IPS-18c (cell line): ENCODE results near the gene SYNE4.
"Not testable (repeated sequence)": the region's sequence is repeated elsewhere in the genome, so short reads cannot be mapped to it uniquely, and the experiment has no call there.

Experiments used
- H3K4me3 ChIP-seq: 2 replicates; pipeline ENCODE4 v1.7.0; 2013; ENCODE audit warnings: low read depth, mild to moderate bottlenecking, low read length, moderate library complexity; ENCODE audit not compliant: insufficient read depth
- H3K9me3 ChIP-seq: one replicate; pipeline ENCODE4 v1.6.1; 2013; ENCODE audit warnings: mild to moderate bottlenecking, low read length, moderate library complexity; ENCODE audit not compliant: control insufficient read depth, insufficient read depth

The SYNE4 gene

GRCh38 chr19:35977446-35978222 is 31.0 kb downstream of the SYNE4 start:
- no peak overlapping the region for H3K4me3 ChIP-seq
- H3K9me3 ChIP-seq: no peaks in the 10 kb centered on the region

- Histone ChIP-seq H3K4me3 (no peak overlapping the region), H3K9me3 (no peaks in the 10 kb centered on the region)
These were observed 32.9 kb downstream of the SYNE4 start for GRCh38 chr19:35975608-35976214.

GRCh38 chr19:35973487-35973886 is 35.1 kb downstream of the SYNE4 start:
- Histone ChIP-seq H3K9me3 (no peaks in the 10 kb centered on the region), H3K4me3 (no peak overlapping the region)

GRCh38 chr19:35966771-35967170 is 41.8 kb downstream of the SYNE4 start:
- no peak overlapping the region for H3K4me3 ChIP-seq
- H3K9me3 ChIP-seq: no peaks in the 10 kb centered on the region

GRCh38 chr19:35963514-35963913 is 45.1 kb downstream of the SYNE4 start:
- Histone ChIP-seq H3K4me3 (no peak overlapping the region), H3K9me3 (no peaks in the 10 kb centered on the region)

- Histone ChIP-seq H3K4me3 (no peak overlapping the region), H3K9me3 (no peaks in the 10 kb centered on the region)
These were observed 48.1 kb downstream of the SYNE4 start for GRCh38 chr19:35960432-35960972.

- no peak overlapping the region for H3K4me3 ChIP-seq
- H3K9me3 ChIP-seq: no peaks in the 10 kb centered on the region
These were observed 48.7 kb downstream of the SYNE4 start for GRCh38 chr19:35959968-35960320.

- no peaks in the 10 kb centered on the region for H3K9me3 ChIP-seq
- peak overlapping the region; percentile 40 for H3K4me3 ChIP-seq
These were observed 49.3 kb downstream of the SYNE4 start for GRCh38 chr19:35959040-35959967.

- H3K9me3 ChIP-seq: no peaks in the 10 kb centered on the region
- H3K4me3 ChIP-seq: peak overlapping the region; percentile 40; the same call in 1 of the 2 replicates
These were observed 50.0 kb downstream of the SYNE4 start for GRCh38 chr19:35958660-35959039.

- H3K9me3 ChIP-seq, H3K4me3 ChIP-seq: not testable (repeated sequence)
These were observed 51.2 kb downstream of the SYNE4 start for GRCh38 chr19:35957411-35957810.

- H3K9me3 ChIP-seq: no peaks in the 10 kb centered on the region
These were observed 52.6 kb downstream of the SYNE4 start for GRCh38 chr19:35955881-35956634.

More at GRCh38 chr19:35955881-35956634, 52.6 kb downstream of the SYNE4 start:
- no peak overlapping the region for H3K4me3 ChIP-seq
